Middle frontal gyrus (tissue), 1 donor: ENCODE results near the gene DIS3L2.

Experiments
- DNase-seq: peaks from one replicate; pipeline ENCODE4 v3.0.0-alpha.2; 2015; ENCODE audit warnings: low spot score; ENCODE audit errors: extremely low spot score

DIS3L2 gene

GRCh38 chr2:231961349-231962166 lies at the start of gene DIS3L2:
TSS of gene DIS3L2 (plus strand) at chr2:231961713. CDS start at chr2:232014928, 53,215 bp downstream.
- peak; percentile 77 for DNase-seq

- no peak for DNase-seq
These were observed 47.3 kb upstream of the DIS3L2 start for GRCh38 chr2:231914077-231914690.

- DNase-seq, result no peak
These were observed 44.0 kb upstream of the DIS3L2 start for GRCh38 chr2:231917280-231918066.

- no peak for DNase-seq
These were observed 42.8 kb upstream of the DIS3L2 start for GRCh38 chr2:231918501-231919330.

GRCh38 chr2:231919341-231920035 lies 42.0 kb upstream of the DIS3L2 start:
- no peak for DNase-seq

GRCh38 chr2:231920366-231920765 lies 41.1 kb upstream of the DIS3L2 start:
- no peak for DNase-seq

GRCh38 chr2:231920795-231921194 lies 40.7 kb upstream of the DIS3L2 start:
- no peak for DNase-seq

GRCh38 chr2:231922311-231923009 lies 39.1 kb upstream of the DIS3L2 start:
- DNase-seq, result no peak

GRCh38 chr2:231923010-231923344 lies 38.5 kb upstream of the DIS3L2 start:
- no peak for DNase-seq

GRCh38 chr2:231923951-231924888 lies 37.3 kb upstream of the DIS3L2 start:
- no peak for DNase-seq

GRCh38 chr2:231924889-231925275 lies 36.6 kb upstream of the DIS3L2 start:
- no peak for DNase-seq

GRCh38 chr2:231925303-231926179 lies 36.0 kb upstream of the DIS3L2 start:
- DNase-seq, result peak; percentile 33

GRCh38 chr2:231926180-231926741 lies 35.3 kb upstream of the DIS3L2 start, which contains the start of gene NPPC:
TSS of gene NPPC (minus strand) at chr2:231926396. CDS start at chr2:231926249, 147 bp downstream.
- peak; percentile 15 for DNase-seq

- DNase-seq, result no peak
These were observed 34.5 kb upstream of the DIS3L2 start for GRCh38 chr2:231926761-231927565.

- DNase-seq, result no peak
These were observed 34.0 kb upstream of the DIS3L2 start for GRCh38 chr2:231927566-231927890.

- no peak for DNase-seq
These were observed 33.0 kb upstream of the DIS3L2 start for GRCh38 chr2:231928481-231928880.
